IMR-90 (cell line): ENCODE results near the gene HDAC7. TPM values are rescaled to one million over a fixed set of nuclear protein-coding genes. Genes with fewer than 3 reads are reported as not detected.

ENCODE experiments used
- ATAC-seq: fragments of 200-7000 bp; cut with Tn5 transposase; 2 replicates; pipeline ENCODE4 v1.9.1; 2020; ENCODE audit warnings: low read depth, mild to moderate bottlenecking, moderate library complexity
- BruUV-seq: library from RNA; stranded (reverse); fragments of 400-500 nt; replicated peaks from 2 replicates; lab custom pipeline; 2021; lab: Mats Ljungman, UMichigan
- CTCF ChIA-PET: fragments of 300-600 bp; formaldehyde crosslinking; extraction: SDS; loops from one replicate; lab custom pipeline; 2021; ENCODE audit warnings: antibody characterized with exemption; lab: Yijun Ruan, JAX
- POLR2A ChIA-PET: fragments of 300-600 bp; sonication (Branson Sonifier 250); formaldehyde crosslinking; loops from one replicate; lab custom pipeline; 2022; ENCODE audit warnings: antibody characterized with exemption; ENCODE audit not compliant: unreplicated experiment; lab: Charles Lee
- DNase-seq: peaks from one replicate; pipeline ENCODE4 v3.0.0; 2013
- H2AFZ ChIP-seq: replicated peaks from 2 replicates; pipeline ENCODE3; 2013; ENCODE audit warnings: low read length, mild to moderate bottlenecking; ENCODE audit not compliant: poor library complexity
- H2AK5ac ChIP-seq: 2 replicates; pipeline ENCODE4 v1.6.1; 2013; ENCODE audit warnings: low read depth, low read length, inconsistent platforms
- H2AK9ac ChIP-seq: replicated peaks from 2 replicates; pipeline ENCODE3; 2013; ENCODE audit warnings: mild to moderate bottlenecking, low read depth, low read length, moderate library complexity; ENCODE audit not compliant: poor library complexity
- H2BK120ac ChIP-seq: 2 replicates; pipeline ENCODE4 v1.6.1; 2013; ENCODE audit warnings: low read depth, low read length, inconsistent platforms
- H2BK15ac ChIP-seq: 3 replicates; pipeline ENCODE4 v1.6.1; 2013; ENCODE audit warnings: low read depth, low read length, inconsistent platforms
- H2BK20ac ChIP-seq: 2 replicates; pipeline ENCODE4 v1.6.1; 2013; ENCODE audit warnings: low read depth, mild to moderate bottlenecking, inconsistent platforms, low read length, moderate library complexity
- H2BK5ac ChIP-seq: 2 replicates; pipeline ENCODE4 v1.6.1; 2013; ENCODE audit warnings: mild to moderate bottlenecking, low read depth, low read length, inconsistent platforms; ENCODE audit not compliant: poor library complexity, severe bottlenecking
- H3K14ac ChIP-seq: replicated peaks from 2 replicates; pipeline ENCODE4 v1.6.1; 2013; ENCODE audit warnings: low read depth, low read length, inconsistent platforms
- H3K18ac ChIP-seq: 2 replicates; pipeline ENCODE4 v1.6.1; 2013; ENCODE audit warnings: low read depth, low read length, control low read depth
- H3K23ac ChIP-seq: 2 replicates; pipeline ENCODE4 v1.6.1; 2013; ENCODE audit warnings: low read depth, low read length, inconsistent platforms
- H3K27ac ChIP-seq: 2 replicates; pipeline ENCODE4 v1.5.1; 2013; ENCODE audit warnings: mild to moderate bottlenecking, control low read depth, low read length; ENCODE audit not compliant: insufficient read depth
- H3K27me3 ChIP-seq: 2 replicates; pipeline ENCODE4 v1.6.1; 2013; ENCODE audit warnings: low read length; ENCODE audit not compliant: control insufficient read depth, insufficient read depth
- H3K36me3 ChIP-seq: 2 replicates; pipeline ENCODE4 v1.6.1; 2013; ENCODE audit warnings: low read length, mixed read lengths; ENCODE audit not compliant: control insufficient read depth, insufficient read depth
- H3K4ac ChIP-seq: 2 replicates; pipeline ENCODE4 v1.6.1; 2013; ENCODE audit warnings: low read depth, low read length, inconsistent platforms
- H3K4me1 ChIP-seq: 2 replicates; pipeline ENCODE4 v1.6.1; 2013; ENCODE audit warnings: low read length, mixed read lengths; ENCODE audit not compliant: control insufficient read depth, insufficient read depth
- H3K4me2 ChIP-seq: 2 replicates; pipeline ENCODE4 v1.6.1; 2013; ENCODE audit warnings: low read depth, mild to moderate bottlenecking, control low read depth, low read length, moderate library complexity
- H3K4me3 ChIP-seq: 2 replicates; pipeline ENCODE4 v1.5.1; 2013; ENCODE audit warnings: low read depth, mild to moderate bottlenecking, control low read depth, low read length, moderate library complexity; ENCODE audit not compliant: insufficient read depth
- H3K56ac ChIP-seq: 2 replicates; pipeline ENCODE4 v1.6.1; 2013; ENCODE audit warnings: low read length, inconsistent platforms; ENCODE audit not compliant: insufficient read depth; ENCODE audit errors: extremely low read depth
- H3K79me1 ChIP-seq, 2 experiments: 2 replicates each; pipeline ENCODE4 v1.6.1; 2013; ENCODE audit warnings: low read length in 2 of 2, inconsistent platforms in 1 of 2, low read depth in 1 of 2
- H3K9ac ChIP-seq: 2 replicates; pipeline ENCODE4 v1.6.1; 2013; ENCODE audit warnings: low read depth, low read length, control low read depth
- H3K9me1 ChIP-seq: 2 replicates; pipeline ENCODE4 v1.6.1; 2013; ENCODE audit warnings: low read length, inconsistent platforms; ENCODE audit not compliant: insufficient read depth
- H3K9me3 ChIP-seq: 2 replicates; pipeline ENCODE4 v1.6.1; 2013; ENCODE audit warnings: low read length; ENCODE audit not compliant: control insufficient read depth, insufficient read depth
- H4K20me1 ChIP-seq: 2 replicates; pipeline ENCODE4 v1.6.1; 2013; ENCODE audit warnings: low read length, inconsistent platforms; ENCODE audit not compliant: insufficient read depth
- H4K5ac ChIP-seq: 2 replicates; pipeline ENCODE4 v1.6.1; 2013; ENCODE audit warnings: mild to moderate bottlenecking, low read depth, low read length, control low read depth
- H4K8ac ChIP-seq, 2 experiments: 2 replicates each; pipeline ENCODE4 v1.6.1; 2013; ENCODE audit warnings: low read depth in 2 of 2, low read length in 2 of 2, control low read depth in 1 of 2, inconsistent platforms in 1 of 2
- H4K91ac ChIP-seq: 2 replicates; pipeline ENCODE4 v1.6.1; 2013; ENCODE audit warnings: low read depth, low read length, inconsistent platforms; ENCODE audit not compliant: insufficient read depth
- CEBPB ChIP-seq: IDR thresholded peaks from 2 replicates; pipeline ENCODE4 v1.6.1; 2012; ENCODE audit warnings: low read depth, low read length, improper control_type of control experiment
- CHD1 ChIP-seq: IDR thresholded peaks from 2 replicates; pipeline ENCODE4 v1.6.1; 2012; ENCODE audit warnings: low read depth, low read length, improper control_type of control experiment
- FOS ChIP-seq: fragments of 150-350 bp; IDR thresholded peaks from 2 replicates; pipeline ENCODE4 v1.6.1; 2016; ENCODE audit warnings: low read depth, low read length
- MAFK ChIP-seq: IDR thresholded peaks from 2 replicates; pipeline ENCODE4 v1.6.1; 2012; ENCODE audit warnings: low read depth, low read length, improper control_type of control experiment
- MAZ ChIP-seq: IDR thresholded peaks from 2 replicates; pipeline ENCODE4 v1.6.1; 2012; ENCODE audit warnings: low read depth, mild to moderate bottlenecking, low read length, improper control_type of control experiment, moderate library complexity, borderline replicate concordance
- NFE2L2 ChIP-seq: fragments of 150-350 bp; IDR thresholded peaks from 2 replicates; pipeline ENCODE4 v1.6.1; 2016; ENCODE audit warnings: low read depth, mild to moderate bottlenecking, low read length
- POLR2A ChIP-seq: IDR thresholded peaks from 2 replicates; pipeline ENCODE4 v1.6.1; 2012; ENCODE audit warnings: mild to moderate bottlenecking, low read depth, low read length
- RAD21 ChIP-seq: IDR thresholded peaks from 2 replicates; pipeline ENCODE4 v1.6.1; 2012; ENCODE audit warnings: low read length, improper control_type of control experiment
- RCOR1 ChIP-seq: IDR thresholded peaks from 2 replicates; pipeline ENCODE4 v1.6.1; 2012; ENCODE audit warnings: mild to moderate bottlenecking, low read length, improper control_type of control experiment; ENCODE audit not compliant: insufficient replicate concordance
- RFX5 ChIP-seq: IDR thresholded peaks from 2 replicates; pipeline ENCODE4 v1.8.0; 2012; ENCODE audit warnings: low read depth, mild to moderate bottlenecking, low read length, moderate library complexity
- SMC3 ChIP-seq: fragments of 150-350 bp; IDR thresholded peaks from 2 replicates; pipeline ENCODE4 v1.6.1; 2016; ENCODE audit warnings: low read depth, mild to moderate bottlenecking, antibody characterized with exemption, low read length, moderate library complexity
- WGBS, 2 experiments: methylation state at CpG; one replicate each; pipeline versions ENCODE4 v1.1.5 to v1.1.7; 2013; ENCODE audit warnings: missing lambda C conversion rate in 2 of 2; ENCODE audit not compliant: insufficient read length in 1 of 2; ENCODE audit errors: extremely low coverage in 2 of 2; 5-methylcytosine and 5-hydroxymethylcytosine counted together
- dilution Hi-C: fragments of 300-500 bp; cut with HindIII; formaldehyde crosslinking; loops from one replicate; pipeline ENCODE4 v1.14.3; 2018; ENCODE audit warnings: low sequenced_read_pairs; ENCODE audit not compliant: unreplicated experiment
- in situ Hi-C: fragments of 300-500 bp; cut with MboI; formaldehyde crosslinking; loops from 3 replicates; pipeline ENCODE4 v1.14.3; 2019; ENCODE audit warnings: low sequenced_read_pairs, inconsistent platforms, mixed read lengths
- intact Hi-C: fragments of 100-400 bp; cut with micrococcal nuclease; formaldehyde crosslinking; loops from 2 replicates; pipeline ENCODE4 v1.10.0; 2022
- polyA plus RNA-seq, 3 experiments: library from polyadenylated mRNA; depleted of rRNA; stranded (reverse); fragments of >200 nt; gene quantifications; 2 replicates each; pipeline ENCODE4 v1.2.3, GENCODE V29; 2012; ENCODE audit warnings: low replicate concordance in 1 of 3
- total RNA-seq: library from RNA; depleted of rRNA; stranded (reverse); fragments of >200 nt; gene quantifications from 2 replicates; pipeline ENCODE4 v1.2.3, GENCODE V29; 2012
- TF ChIP-seq, protein P1 (sequence below): fragments of 150-350 bp; IDR thresholded peaks from 2 replicates; pipeline ENCODE4 v1.6.1; 2016; ENCODE audit warnings: low read depth, mild to moderate bottlenecking, low read length, moderate library complexity, borderline replicate concordance
- TF ChIP-seq, protein P2 (sequence below): conservative IDR thresholded peaks from 2 replicates; pipeline ENCODE4 v1.5.1; 2012; ENCODE audit warnings: mild to moderate bottlenecking, low read depth, low read length, improper control_type of control experiment
- TF ChIP-seq, protein P3 (sequence below): fragments of 150-350 bp; IDR thresholded peaks from 2 replicates; pipeline ENCODE4 v1.6.1; 2017; ENCODE audit warnings: mild to moderate bottlenecking, antibody characterized with exemption, low read length, low read depth

The HDAC7 gene
- total and polyA plus RNA-seq, 2 of the 4 experiments (the other 2 are of a cell fraction): 10.4 to 64.7 TPM

GRCh38 chr12:47820631-47821345 lies 1.1 kb upstream of the HDAC7 start:
- H3K4me1 ChIP-seq: peaks cover 39% of the 10 kb centered on the region
- intact Hi-C loops: no loop called here
- ChIA-PET POLR2A (interaction anchor here (0.6 to 1.2 kb wide), 3 partner anchors 13 to 1552 kb away, joined by 3 to 4 read pairs (median 3); partner anchors contain the start of gene SLC38A1), CTCF (interaction anchor here (1.0 kb wide), 2 partner anchors 13 to 17 kb away, joined by 3 read pairs; no protein-coding TSS in a partner anchor)
- peak overlapping the region; percentile 91 for H3K4me3 ChIP-seq
- peak overlapping the region; percentile 99 for H2BK15ac ChIP-seq
- H3K27ac ChIP-seq: peak overlapping the region; percentile 99
- H2AK5ac ChIP-seq: peak overlapping the region; percentile 100
- H3K14ac ChIP-seq: peak overlapping the region; percentile 99
- peak overlapping the region; percentile 96 for H3K56ac ChIP-seq
- no peaks in the 10 kb centered on the region for H3K9me3 ChIP-seq
- ATAC-seq (peak; percentile 74), DNase-seq (peak; percentile 95)
- H3K79me1 ChIP-seq: peaks cover 0 to 32% of the 10 kb centered on the region in 2 experiments; a peak in 2 of 4 replicates
- in situ Hi-C loops: no loop called here
- H3K23ac ChIP-seq: peak overlapping the region; percentile 100
- no TSS peak for BruUV-seq
- H3K9me1 ChIP-seq: peaks cover 19% of the 10 kb centered on the region
- H3K4ac ChIP-seq: peak overlapping the region; percentile 99
- H4K8ac ChIP-seq: peak overlapping the region; percentile 99 to 100
- peak overlapping the region; percentile 86 for H2BK20ac ChIP-seq
- H4K91ac ChIP-seq: peak overlapping the region; percentile 99
- H4K5ac ChIP-seq: peak overlapping the region; percentile 99
- 0% methylated on average over 2 of the region's 17 CpGs; no CpG with 5 or more reads in 1 of the 2 experiments for WGBS, 2 experiments
- peak overlapping the region; percentile 99 for H3K9ac ChIP-seq
- H4K20me1 ChIP-seq: peaks cover 31% of the 10 kb centered on the region
- dilution Hi-C loops: no loop called here
- H2AK9ac ChIP-seq: peak overlapping the region; percentile 100
- no peaks in the 10 kb centered on the region for H3K27me3 ChIP-seq
- H3K4me2 ChIP-seq: peak overlapping the region; percentile 97
- peak overlapping the region; percentile 99 for H2BK120ac ChIP-seq
- no peaks in the 10 kb centered on the region for H3K36me3 ChIP-seq
- H2BK5ac ChIP-seq: peak overlapping the region; percentile 99
- peak overlapping the region; percentile 97 for H3K18ac ChIP-seq
- peak overlapping the region; percentile 88 for H2AFZ ChIP-seq
- TF ChIP-seq NFE2L2: no peak
- TF ChIP-seq CEBPB: no peak
- no peak for TF ChIP-seq RFX5
- no peak for TF ChIP-seq MAFK
- TF ChIP-seq, protein P1, sequence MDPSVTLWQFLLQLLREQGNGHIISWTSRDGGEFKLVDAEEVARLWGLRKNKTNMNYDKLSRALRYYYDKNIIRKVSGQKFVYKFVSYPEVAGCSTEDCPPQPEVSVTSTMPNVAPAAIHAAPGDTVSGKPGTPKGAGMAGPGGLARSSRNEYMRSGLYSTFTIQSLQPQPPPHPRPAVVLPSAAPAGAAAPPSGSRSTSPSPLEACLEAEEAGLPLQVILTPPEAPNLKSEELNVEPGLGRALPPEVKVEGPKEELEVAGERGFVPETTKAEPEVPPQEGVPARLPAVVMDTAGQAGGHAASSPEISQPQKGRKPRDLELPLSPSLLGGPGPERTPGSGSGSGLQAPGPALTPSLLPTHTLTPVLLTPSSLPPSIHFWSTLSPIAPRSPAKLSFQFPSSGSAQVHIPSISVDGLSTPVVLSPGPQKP: no peak
- TF ChIP-seq, protein P2, sequence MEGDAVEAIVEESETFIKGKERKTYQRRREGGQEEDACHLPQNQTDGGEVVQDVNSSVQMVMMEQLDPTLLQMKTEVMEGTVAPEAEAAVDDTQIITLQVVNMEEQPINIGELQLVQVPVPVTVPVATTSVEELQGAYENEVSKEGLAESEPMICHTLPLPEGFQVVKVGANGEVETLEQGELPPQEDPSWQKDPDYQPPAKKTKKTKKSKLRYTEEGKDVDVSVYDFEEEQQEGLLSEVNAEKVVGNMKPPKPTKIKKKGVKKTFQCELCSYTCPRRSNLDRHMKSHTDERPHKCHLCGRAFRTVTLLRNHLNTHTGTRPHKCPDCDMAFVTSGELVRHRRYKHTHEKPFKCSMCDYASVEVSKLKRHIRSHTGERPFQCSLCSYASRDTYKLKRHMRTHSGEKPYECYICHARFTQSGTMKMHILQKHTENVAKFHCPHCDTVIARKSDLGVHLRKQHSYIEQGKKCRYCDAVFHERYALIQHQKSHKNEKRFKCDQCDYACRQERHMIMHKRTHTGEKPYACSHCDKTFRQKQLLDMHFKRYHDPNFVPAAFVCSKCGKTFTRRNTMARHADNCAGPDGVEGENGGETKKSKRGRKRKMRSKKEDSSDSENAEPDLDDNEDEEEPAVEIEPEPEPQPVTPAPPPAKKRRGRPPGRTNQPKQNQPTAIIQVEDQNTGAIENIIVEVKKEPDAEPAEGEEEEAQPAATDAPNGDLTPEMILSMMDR: no peak
- no peak for TF ChIP-seq SMC3
- TF ChIP-seq CHD1: no peak
- TF ChIP-seq RCOR1: no peak
- peak; percentile 100 for TF ChIP-seq MAZ
- TF ChIP-seq POLR2A: no peak; the same call in 1 of the 2 replicates
- TF ChIP-seq, protein P3, sequence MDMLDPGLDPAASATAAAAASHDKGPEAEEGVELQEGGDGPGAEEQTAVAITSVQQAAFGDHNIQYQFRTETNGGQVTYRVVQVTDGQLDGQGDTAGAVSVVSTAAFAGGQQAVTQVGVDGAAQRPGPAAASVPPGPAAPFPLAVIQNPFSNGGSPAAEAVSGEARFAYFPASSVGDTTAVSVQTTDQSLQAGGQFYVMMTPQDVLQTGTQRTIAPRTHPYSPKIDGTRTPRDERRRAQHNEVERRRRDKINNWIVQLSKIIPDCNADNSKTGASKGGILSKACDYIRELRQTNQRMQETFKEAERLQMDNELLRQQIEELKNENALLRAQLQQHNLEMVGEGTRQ: no peak
- no peak for TF ChIP-seq RAD21
- peak; percentile 87 for TF ChIP-seq FOS
